ENCODE results near the gene CPA3.

Gene CPA3

DNA sequence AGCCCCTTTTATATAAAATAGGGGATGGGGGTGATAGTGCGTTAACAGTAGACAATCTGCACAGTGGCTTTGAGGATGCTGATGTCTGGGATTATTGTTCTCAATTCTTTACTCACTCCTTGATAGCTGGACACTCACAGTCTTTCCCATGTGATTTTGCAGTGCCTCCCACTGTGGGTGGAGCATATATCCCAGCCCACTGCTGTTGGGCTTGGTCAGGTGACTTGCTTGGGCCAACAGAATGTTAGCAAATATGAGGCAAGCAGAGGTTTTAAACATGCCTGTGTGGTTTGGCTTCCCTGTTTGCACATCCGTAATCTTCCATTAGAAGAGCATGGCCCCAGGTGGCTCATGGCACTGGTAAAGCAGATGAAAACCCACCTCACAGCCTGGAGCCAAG lies 46.5 kb downstream of the CPA3 start:
- Histone ChIP-seq H3K27ac (no peak overlapping the region), H3K4me3 (no peak overlapping the region)
- DNase-seq (ENCODE audit: low spot score): no peak
- TF ChIP-seq, protein P1, sequence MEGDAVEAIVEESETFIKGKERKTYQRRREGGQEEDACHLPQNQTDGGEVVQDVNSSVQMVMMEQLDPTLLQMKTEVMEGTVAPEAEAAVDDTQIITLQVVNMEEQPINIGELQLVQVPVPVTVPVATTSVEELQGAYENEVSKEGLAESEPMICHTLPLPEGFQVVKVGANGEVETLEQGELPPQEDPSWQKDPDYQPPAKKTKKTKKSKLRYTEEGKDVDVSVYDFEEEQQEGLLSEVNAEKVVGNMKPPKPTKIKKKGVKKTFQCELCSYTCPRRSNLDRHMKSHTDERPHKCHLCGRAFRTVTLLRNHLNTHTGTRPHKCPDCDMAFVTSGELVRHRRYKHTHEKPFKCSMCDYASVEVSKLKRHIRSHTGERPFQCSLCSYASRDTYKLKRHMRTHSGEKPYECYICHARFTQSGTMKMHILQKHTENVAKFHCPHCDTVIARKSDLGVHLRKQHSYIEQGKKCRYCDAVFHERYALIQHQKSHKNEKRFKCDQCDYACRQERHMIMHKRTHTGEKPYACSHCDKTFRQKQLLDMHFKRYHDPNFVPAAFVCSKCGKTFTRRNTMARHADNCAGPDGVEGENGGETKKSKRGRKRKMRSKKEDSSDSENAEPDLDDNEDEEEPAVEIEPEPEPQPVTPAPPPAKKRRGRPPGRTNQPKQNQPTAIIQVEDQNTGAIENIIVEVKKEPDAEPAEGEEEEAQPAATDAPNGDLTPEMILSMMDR (IDR thresholded peaks at IDR 0.05): no peak

DNA sequence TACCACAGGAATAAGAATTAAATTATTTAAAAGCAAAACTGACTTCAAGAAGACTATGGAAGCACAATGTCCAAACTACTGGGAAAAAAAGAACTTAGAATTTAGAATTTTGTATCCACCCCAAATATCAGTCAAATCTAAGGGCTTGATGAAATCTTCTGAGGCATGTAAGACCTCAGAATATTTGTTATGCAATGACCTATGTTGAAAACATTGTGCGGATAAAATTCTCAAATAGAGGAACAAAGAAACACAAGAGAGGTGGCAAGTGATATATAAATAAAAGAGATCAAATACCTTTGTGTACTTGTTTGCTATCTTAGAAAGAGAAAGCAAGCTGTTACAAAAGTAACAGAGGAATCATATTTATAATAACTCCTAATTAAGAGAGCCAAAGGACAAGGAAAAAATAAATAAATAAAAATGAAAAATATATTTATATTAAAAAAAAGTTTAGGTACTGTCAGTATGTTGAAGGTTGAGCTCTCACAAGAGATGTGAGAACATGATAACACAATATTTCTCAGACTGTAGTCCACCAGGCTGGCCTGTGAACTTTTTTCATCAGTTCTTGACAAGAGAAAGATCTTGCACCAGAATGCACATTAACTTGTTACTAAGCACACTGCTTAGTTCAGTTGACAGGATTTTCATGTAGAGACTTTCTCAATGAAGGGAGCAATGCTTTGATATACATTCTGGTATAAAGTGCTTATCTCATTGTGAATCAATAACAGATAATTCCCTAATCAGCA lies 50.0 kb downstream of the CPA3 start:
- DNase-seq (ENCODE audit: low spot score): no peak
- Histone ChIP-seq H3K27ac (no peak overlapping the region), H3K4me3 (no peak overlapping the region)
- TF ChIP-seq, protein P1 (IDR thresholded peaks at IDR 0.05): no peak

DNA sequence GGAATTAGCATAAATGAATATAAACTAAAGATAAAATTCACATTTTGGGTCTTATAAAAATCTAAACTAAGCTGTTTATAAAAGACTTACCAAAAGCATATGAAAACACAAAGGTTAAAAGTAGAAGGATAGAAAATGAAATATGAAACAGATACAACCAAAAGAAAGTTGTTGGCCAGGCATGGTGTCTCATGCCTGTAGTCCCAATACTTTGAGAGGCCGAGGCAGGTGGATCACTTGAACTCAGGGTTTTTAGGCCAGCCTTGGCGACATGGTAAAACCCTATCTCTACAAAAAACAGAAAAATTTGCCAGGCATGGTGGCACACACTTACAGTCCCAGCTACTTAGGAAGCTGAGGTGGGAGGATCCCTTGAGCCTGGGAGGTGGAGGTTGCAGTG lies 51.0 kb downstream of the CPA3 start:
- no peak overlapping the region for H3K4me3 ChIP-seq
- H3K27ac ChIP-seq: no peak overlapping the region
- TF ChIP-seq, protein P1 (IDR thresholded peaks at IDR 0.05): no peak
- no peak for DNase-seq (ENCODE audit: low spot score)

DNA sequence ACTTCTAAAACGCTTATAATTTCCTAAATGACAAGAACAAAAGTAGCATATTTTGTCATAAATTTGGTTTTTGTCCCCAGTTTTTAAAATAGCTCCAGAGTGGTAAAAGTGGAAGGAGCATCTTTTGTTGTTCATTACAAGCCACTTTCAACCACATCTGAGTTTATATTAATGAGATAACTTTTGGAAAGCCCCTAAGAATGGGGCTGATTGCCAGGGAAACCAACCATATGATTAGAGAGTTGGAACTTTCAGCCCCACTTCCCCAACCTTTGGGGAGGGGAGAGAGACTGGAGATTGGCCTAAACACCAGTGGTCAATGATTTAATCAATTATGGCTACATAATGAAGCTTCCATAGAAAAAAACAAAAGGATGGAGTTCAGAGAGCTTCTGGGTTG lies 57.4 kb downstream of the CPA3 start:
- DNase-seq (ENCODE audit: low spot score): no peak
- Histone ChIP-seq H3K4me3 (no peak overlapping the region), H3K27ac (no peak overlapping the region)
- TF ChIP-seq, protein P1 (IDR thresholded peaks at IDR 0.05): no peak

DNA sequence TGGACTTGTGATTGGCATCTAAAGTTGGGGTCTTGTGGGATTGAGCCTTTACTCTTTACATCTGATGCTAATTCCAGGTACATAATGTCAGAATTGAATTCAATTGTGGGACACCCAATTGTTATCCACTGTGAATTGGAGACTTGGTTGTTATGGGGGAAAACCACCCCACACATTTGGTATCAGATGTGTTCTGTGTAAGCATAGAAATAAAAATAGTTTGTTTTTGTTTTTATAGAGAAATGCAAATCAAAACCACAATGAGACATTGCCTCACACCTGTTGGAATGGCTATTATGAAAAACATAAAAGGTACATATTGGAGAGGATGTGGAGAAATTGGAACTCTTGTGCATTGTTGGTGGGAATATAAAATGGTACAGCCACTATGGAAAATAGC lies 58.5 kb downstream of the CPA3 start:
- TF ChIP-seq, protein P1 (IDR thresholded peaks at IDR 0.05): no peak
- DNase-seq (ENCODE audit: low spot score): no peak
- H3K4me3 ChIP-seq: no peak overlapping the region

DNA sequence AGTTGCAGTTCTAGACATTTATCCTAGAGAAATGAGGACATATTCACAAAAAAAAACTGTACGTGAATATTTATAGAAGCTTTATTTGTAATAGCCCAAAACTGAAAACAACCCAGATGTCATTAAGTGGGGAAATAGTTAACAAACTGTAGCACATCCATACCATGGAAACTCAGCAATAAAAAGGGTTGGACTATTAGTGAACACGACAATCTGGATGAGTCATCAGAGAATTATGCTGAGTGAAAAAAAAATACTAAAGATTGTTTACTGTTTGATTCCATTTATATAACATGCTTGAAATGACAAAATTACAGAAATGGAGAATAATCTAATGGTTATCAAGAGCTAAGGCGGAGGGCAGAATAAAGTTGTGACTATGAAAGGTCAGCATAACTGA lies 59.5 kb downstream of the CPA3 start:
- Histone ChIP-seq H3K4me3 (no peak overlapping the region), H3K27ac (no peak overlapping the region)
- TF ChIP-seq, protein P1 (IDR thresholded peaks at IDR 0.05): no peak
- no peak for DNase-seq (ENCODE audit: low spot score)

More for the DNA sequence above, 58.5 kb downstream of the CPA3 start:
- no peak overlapping the region for H3K27ac ChIP-seq

DNA sequence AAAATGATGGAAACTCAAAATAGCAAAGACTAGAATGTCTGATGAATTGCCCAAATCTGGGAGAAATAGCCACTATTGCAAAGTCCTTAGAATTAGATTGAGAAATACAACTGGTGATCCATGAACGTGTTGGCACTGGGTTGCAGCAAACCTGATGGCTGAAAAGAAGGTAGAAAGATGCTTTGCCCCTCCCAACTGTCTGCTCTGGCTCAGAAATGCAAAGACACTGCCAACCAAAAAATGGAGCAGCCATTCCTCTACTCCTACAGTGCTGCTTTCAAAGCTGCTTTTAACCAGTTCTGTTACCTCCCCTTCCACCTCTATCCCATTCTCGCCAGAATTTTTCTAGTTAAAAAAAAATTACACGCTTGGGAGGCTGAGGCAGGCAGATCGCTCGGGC lies 60.7 kb downstream of the CPA3 start:
- TF ChIP-seq, protein P1 (IDR thresholded peaks at IDR 0.05): no peak
- no peak overlapping the region for H3K27ac ChIP-seq
- no peak overlapping the region for H3K4me3 ChIP-seq
- DNase-seq (ENCODE audit: low spot score): no peak

All from coronary artery (tissue), 2 donors.